ENCODE data around the gene EPX. TPM values are rescaled to one million over a fixed set of nuclear protein-coding genes. Genes with fewer than 3 reads are reported as not detected.

The EPX gene
- total RNA-seq, 1 donor from 2014 or later, result not detected

DNA sequence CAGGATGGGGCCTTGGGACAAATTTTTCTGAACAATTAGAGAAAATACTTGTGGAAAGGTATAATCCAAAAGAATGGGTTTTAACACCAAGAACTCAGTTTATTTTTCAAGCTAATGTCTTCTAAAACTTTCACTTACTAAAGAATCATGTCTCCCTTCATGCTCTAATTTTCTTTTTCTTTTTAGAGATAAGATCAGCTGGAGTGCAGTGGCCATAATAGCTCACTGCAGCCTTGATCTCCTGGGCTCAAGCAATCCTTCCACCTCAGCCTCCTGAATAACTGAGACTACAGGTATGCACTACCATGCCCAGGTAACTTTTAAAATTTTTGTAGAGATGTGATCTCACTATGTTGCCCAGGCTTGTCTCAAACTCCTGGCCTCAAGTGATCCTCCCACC lies 38.9 kb upstream of the EPX start:
- TF ChIP-seq, protein P1, sequence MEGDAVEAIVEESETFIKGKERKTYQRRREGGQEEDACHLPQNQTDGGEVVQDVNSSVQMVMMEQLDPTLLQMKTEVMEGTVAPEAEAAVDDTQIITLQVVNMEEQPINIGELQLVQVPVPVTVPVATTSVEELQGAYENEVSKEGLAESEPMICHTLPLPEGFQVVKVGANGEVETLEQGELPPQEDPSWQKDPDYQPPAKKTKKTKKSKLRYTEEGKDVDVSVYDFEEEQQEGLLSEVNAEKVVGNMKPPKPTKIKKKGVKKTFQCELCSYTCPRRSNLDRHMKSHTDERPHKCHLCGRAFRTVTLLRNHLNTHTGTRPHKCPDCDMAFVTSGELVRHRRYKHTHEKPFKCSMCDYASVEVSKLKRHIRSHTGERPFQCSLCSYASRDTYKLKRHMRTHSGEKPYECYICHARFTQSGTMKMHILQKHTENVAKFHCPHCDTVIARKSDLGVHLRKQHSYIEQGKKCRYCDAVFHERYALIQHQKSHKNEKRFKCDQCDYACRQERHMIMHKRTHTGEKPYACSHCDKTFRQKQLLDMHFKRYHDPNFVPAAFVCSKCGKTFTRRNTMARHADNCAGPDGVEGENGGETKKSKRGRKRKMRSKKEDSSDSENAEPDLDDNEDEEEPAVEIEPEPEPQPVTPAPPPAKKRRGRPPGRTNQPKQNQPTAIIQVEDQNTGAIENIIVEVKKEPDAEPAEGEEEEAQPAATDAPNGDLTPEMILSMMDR (conservative IDR thresholded peaks at IDR 0.05; ENCODE audit: low read depth, low read length), result no peak
- DNase-seq (ENCODE audit: low read depth), result no peak
- no peak overlapping the region for H3K4me3 ChIP-seq (ENCODE audit: low read depth, low read length)

DNA sequence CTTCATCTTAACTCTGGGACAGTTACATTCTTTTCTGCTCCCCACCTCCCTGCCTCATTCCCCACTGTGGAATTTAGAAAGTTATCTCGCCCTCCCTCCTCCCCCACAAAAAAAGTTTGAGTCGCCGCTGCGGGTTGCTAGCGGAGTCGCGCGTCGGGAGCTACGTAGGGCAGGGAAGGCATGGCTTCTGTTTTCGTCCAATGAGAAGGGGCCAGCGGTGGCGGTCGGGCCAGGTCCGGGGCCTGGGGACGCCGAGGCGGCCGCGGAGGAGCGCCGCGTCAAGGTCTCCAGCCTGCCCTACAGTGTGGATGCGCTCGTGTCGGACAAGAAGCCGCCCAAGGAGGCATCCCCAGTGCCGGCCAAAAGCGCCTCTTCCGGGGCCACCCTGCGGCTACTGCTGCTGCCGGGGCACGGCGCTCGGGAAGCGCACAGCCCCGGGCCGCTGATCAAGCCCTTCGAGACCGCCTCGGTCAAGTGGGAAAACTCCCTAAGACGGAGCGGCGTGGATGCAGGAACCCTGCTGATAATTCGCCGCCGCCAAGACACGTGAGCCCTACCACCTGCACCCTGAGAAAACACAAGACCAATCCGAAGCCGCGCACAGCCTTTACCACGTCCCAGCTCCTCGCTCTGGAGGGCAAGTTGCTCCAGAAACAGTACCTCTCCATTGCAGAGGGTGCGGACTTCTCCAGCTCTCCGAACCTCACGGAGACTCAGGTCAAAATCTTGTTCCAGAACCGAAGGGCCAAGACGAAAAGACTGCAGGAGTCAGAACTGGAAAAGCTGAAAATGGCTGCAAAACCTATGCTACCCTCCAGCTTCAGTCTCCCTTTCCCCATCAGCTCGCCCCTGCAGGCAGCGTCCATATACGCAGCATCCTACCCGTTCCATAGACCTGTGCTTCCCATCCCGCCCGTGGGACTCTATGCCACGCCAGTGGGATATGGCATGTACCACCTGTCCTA lies 35.4 kb upstream of the EPX start:
- peak overlapping the region; percentile 11 for H3K4me3 ChIP-seq (ENCODE audit: low read depth, low read length)
- TF ChIP-seq, protein P1 (conservative IDR thresholded peaks at IDR 0.05; ENCODE audit: low read depth, low read length), result no peak
- no peak for DNase-seq (ENCODE audit: low read depth)

DNA sequence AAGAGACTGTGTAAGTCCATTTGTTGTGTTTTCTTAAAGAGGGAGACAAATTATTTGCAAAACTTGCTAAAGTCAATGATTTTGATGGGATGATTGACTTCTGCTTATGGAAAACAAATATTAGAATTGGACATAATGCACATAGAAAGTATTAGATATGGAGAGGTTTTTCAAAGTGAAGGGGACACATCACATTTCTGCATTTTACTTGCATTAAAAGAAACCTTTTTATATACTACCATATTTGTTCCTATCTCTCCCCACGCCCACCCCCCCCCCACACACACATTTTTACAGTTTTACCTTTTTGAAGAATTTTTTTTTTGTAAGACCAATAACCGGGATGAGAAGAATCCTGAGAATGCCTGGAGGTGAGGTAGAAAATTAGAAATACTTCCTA lies 34.3 kb upstream of the EPX start:
- DNase-seq (ENCODE audit: low read depth), result no peak
- no peak overlapping the region for H3K4me3 ChIP-seq (ENCODE audit: low read depth, low read length)
- TF ChIP-seq, protein P1 (conservative IDR thresholded peaks at IDR 0.05; ENCODE audit: low read depth, low read length), result no peak

DNA sequence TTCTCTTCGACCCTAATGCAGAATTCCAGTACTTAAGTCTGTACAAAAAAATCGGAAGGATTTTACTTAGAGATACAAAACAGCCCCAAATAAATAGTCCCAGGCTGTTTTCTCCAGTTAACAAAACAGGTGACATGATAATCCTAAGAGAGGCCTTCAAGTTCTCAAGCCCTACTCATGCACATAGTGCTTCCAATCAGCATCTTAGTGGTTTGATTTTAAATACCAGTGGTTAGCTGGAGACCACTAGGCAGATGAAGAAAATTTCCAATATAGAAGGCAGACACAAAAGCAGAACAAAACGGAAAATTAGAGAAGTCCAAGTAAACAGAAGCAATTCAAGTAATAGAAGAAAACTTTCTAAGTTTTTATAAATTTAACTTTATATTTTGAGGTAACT lies 31.0 kb upstream of the EPX start:
- DNase-seq (ENCODE audit: low read depth), result no peak
- TF ChIP-seq, protein P1 (conservative IDR thresholded peaks at IDR 0.05; ENCODE audit: low read depth, low read length), result no peak

DNA sequence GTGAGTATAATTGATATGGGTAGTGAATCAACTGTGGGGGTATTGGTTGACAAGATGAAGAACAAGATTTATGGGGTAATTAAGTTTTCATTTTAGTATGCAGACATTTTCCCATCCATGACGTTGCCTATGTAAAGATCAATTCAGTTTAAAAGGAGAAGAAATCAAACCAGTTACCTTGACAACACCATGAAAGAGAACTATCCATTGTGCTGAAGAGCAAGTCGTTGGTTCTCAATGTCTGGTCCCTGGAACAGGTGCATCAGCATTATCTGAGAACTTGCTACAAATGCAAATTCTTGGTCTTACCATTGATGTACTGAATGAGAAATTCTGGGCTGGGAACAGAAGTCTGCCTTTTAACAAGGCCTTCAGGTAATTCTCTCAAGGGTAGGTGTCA lies 26.5 kb upstream of the EPX start:
- no peak overlapping the region for H3K4me3 ChIP-seq (ENCODE audit: low read depth, low read length)
- no peak for DNase-seq (ENCODE audit: low read depth)
- TF ChIP-seq, protein P1 (conservative IDR thresholded peaks at IDR 0.05; ENCODE audit: low read depth, low read length), result no peak

More for the DNA sequence above, 31.0 kb upstream of the EPX start:
- no peak overlapping the region for H3K4me3 ChIP-seq (ENCODE audit: low read depth, low read length)

DNA sequence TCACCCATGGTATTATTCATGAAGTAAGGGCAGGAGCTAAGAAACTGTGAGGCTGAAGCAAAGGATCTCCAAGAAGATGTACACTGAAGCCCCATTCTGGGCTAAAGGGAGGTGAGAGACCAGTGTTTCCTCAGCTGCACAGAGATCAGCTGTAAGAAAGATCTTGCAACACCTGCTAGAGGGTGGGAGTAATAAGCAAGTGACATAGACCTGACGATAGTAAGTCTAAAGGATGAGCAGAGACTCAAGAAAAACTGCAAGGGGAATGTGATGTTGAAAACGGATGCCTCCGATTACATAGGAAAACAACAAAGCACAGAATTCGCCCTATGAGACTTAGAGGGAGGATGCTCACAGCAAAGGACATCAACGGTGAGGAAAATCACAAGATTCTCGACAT lies 25.8 kb upstream of the EPX start, which contains the start of gene OR4D2:
Gene OR4D2 (plus strand): TSS at position 301 of the 400 bp plus-strand sequence. CDS start 2,674 bp downstream, outside the sequence.
- no peak within 1 kb of the TSS for H3K4me3 ChIP-seq (ENCODE audit: low read depth, low read length)
- TF ChIP-seq, protein P1 (conservative IDR thresholded peaks at IDR 0.05; ENCODE audit: low read depth, low read length), result no peak

More for the DNA sequence above, 25.8 kb upstream of the EPX start, which contains the start of gene OR4D2:
- no peak for DNase-seq (ENCODE audit: low read depth)

Data from epithelial cell of proximal tubule (primary cell).